NT2/D1 (cell line): Measurements from ENCODE around the gene PCDHB4.
"Not testable (repeated sequence)": the region's sequence is repeated elsewhere in the genome, so short reads cannot be mapped to it uniquely, and the experiment has no call there.

Experiments used
- DNase-seq: peaks from one replicate; pipeline ENCODE4 v3.0.0-alpha.2; 2011; ENCODE audit warnings: low read depth, low spot score
- H3K27me3 ChIP-seq: 2 replicates; pipeline ENCODE4 v1.6.0; 2011; ENCODE audit warnings: mild to moderate bottlenecking; ENCODE audit not compliant: insufficient read length, insufficient read depth
- H3K36me3 ChIP-seq: 2 replicates; pipeline ENCODE4 v1.6.1; 2011; ENCODE audit warnings: mild to moderate bottlenecking, low read length, mixed read lengths; ENCODE audit not compliant: insufficient read depth, insufficient read length
- H3K4me1 ChIP-seq: 2 replicates; pipeline ENCODE4 v1.5.1; 2011; ENCODE audit not compliant: insufficient read depth, insufficient read length
- H3K4me3 ChIP-seq: 2 replicates; pipeline ENCODE4 v1.5.1; 2011; ENCODE audit warnings: low read depth; ENCODE audit not compliant: insufficient read length
- H3K9ac ChIP-seq: 2 replicates; pipeline ENCODE4 v1.6.0; 2011; ENCODE audit warnings: low read depth; ENCODE audit not compliant: insufficient read length
- H3K9me3 ChIP-seq: 2 replicates; pipeline ENCODE4 v1.5.1; 2011; ENCODE audit warnings: mild to moderate bottlenecking, low read length; ENCODE audit not compliant: insufficient read depth
- SUZ12 ChIP-seq: IDR thresholded peaks from 2 replicates; pipeline ENCODE4 v1.6.1; 2011; ENCODE audit not compliant: insufficient read length, insufficient read depth; ENCODE audit errors: extremely low read depth
- YY1 ChIP-seq: IDR thresholded peaks from 2 replicates; pipeline ENCODE4 v1.6.1; 2011; ENCODE audit not compliant: insufficient read length, insufficient read depth
- ZNF274 ChIP-seq: IDR thresholded peaks from 2 replicates; pipeline ENCODE4 v1.6.1; 2011; ENCODE audit warnings: mild to moderate bottlenecking, low read depth, low read length

The PCDHB4 gene

DNA sequence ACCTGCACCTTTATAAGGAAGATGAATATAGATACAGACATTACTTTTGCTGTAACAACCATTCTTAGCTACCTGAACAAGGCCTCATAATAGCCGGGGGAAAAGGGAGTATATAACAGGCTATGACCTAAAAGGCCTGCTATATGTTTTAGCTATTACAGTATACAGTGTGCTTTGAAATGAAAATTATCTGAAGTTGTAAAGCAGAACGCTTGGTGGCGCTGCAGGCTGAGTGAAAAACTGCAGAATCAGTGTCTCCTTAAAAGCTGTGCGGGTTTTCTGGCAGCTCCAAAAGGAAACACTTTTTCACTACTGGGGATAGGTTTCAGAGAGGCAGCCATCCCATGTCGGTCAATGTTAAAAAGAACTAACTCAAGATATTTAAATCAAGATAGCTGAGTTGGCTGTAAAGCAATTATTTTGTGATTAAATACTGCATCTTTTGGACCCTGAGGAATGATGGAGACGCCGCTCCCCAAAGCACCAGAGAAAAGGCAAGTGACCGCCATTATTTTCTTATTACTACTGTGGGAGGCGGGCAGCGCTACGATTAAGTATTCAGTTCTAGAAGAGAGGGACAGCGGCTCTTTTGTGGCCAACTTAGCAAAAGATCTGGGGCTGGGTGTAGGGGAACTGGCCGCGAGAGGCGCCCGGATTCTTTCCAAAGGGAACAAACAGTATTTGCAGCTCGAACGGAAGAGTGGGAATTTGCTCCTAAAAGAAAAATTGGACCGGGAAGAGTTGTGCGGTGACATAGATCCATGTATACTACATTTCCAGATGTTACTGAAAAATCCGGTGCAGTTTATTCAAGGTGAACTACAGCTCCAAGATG lies 34.1 kb downstream of the PCDHB4 start:
- Histone ChIP-seq H3K4me3 (no peak overlapping the region), H3K36me3 (no peaks in the 10 kb centered on the region), H3K9me3 (peaks cover 6% of the 10 kb centered on the region; the same call in 1 of the 2 replicates), H3K9ac (no peak overlapping the region), H3K27me3 (no peaks in the 10 kb centered on the region), H3K4me1 (no peaks in the 10 kb centered on the region)
- peak; percentile 5 for DNase-seq
- no peak for TF ChIP-seq ZNF274

DNA sequence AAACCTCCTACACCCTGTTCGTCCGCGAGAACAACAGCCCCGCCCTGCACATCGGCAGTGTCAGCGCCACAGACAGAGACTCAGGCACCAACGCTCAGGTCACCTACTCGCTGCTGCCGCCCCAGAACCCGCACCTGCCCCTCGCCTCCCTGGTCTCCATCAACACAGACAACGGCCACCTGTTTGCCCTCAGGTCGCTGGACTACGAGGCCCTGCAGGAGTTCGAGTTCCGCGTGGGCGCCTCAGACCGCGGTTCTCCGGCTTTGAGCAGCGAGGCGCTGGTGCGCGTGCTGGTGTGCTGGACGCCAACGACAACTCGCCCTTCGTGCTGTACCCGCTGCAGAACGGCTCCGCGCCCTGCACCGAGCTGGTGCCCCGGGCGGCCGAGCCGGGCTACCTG lies 35.7 kb downstream of the PCDHB4 start:
- H3K9me3 ChIP-seq, H3K27me3 ChIP-seq, H3K4me1 ChIP-seq, DNase-seq, H3K36me3 ChIP-seq, H3K4me3 ChIP-seq, H3K9ac ChIP-seq: not testable (repeated sequence)

DNA sequence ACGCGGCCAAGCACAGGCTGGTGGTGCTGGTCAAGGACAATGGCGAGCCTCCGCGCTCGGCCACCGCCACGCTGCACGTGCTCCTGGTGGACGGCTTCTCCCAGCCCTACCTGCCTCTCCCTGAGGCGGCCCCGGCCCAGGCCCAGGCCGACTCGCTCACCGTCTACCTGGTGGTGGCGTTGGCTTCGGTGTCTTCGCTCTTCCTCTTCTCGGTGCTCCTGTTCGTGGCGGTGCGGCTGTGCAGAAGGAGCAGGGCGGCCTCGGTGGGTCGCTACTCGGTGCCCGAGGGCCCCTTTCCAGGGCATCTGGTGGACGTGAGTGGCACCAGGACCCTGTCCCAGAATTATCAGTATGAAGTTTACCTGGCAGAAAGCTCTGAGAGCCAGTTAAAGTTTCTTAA lies 36.3 kb downstream of the PCDHB4 start:
- H3K27me3 ChIP-seq, H3K36me3 ChIP-seq, H3K4me1 ChIP-seq, H3K9ac ChIP-seq, DNase-seq, H3K4me3 ChIP-seq, H3K9me3 ChIP-seq: not testable (repeated sequence)

DNA sequence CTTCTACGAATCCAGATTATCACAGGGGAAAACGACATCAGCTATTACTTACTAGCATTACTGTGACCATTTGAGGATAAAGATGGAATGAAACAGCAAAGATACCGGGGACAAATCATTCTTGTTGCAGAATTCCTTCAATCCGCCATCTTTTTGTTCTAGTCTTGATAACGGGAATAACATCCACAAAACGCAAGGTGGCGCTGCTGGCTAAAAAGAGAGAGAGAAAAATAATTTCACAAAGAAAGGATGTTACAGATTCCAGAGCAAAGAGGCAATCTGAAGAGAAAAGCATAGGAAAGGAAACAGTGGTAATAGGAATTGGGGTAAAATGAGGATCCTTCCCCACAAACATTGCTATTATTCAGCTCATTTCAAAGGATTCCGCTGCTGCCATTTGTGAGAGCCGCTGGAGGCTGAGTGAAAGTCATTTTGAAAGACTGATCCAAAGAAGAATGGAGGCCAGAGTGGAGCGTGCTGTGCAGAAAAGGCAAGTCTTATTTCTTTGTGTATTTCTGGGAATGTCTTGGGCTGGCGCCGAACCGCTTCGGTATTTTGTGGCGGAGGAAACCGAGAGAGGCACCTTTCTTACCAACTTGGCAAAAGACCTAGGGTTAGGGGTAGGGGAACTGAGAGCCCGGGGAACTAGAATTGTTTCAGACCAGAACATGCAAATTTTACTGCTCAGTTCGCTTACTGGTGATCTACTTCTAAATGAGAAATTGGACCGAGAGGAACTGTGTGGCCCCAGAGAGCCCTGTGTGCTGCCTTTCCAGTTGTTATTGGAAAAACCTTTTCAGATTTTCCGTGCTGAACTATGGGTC lies 51.0 kb downstream of the PCDHB4 start, which contains the start of gene PCDHB7:
Gene PCDHB7 (plus strand): TSS at position 264 of the 824 bp plus-strand sequence. CDS start 192 bp downstream, at position 456.
- Histone ChIP-seq H3K9ac (no peak within 1 kb of the TSS), H3K36me3 (no peaks in the 10 kb centered on the region), H3K4me3 (no peak within 1 kb of the TSS), H3K9me3 (no peaks in the 10 kb centered on the region), H3K4me1 (no peaks in the 10 kb centered on the region), H3K27me3 (no peaks in the 10 kb centered on the region)
- DNase-seq: peak; percentile 3
- TF ChIP-seq YY1 (no peak), SUZ12 (no peak), ZNF274 (no peak)

DNA sequence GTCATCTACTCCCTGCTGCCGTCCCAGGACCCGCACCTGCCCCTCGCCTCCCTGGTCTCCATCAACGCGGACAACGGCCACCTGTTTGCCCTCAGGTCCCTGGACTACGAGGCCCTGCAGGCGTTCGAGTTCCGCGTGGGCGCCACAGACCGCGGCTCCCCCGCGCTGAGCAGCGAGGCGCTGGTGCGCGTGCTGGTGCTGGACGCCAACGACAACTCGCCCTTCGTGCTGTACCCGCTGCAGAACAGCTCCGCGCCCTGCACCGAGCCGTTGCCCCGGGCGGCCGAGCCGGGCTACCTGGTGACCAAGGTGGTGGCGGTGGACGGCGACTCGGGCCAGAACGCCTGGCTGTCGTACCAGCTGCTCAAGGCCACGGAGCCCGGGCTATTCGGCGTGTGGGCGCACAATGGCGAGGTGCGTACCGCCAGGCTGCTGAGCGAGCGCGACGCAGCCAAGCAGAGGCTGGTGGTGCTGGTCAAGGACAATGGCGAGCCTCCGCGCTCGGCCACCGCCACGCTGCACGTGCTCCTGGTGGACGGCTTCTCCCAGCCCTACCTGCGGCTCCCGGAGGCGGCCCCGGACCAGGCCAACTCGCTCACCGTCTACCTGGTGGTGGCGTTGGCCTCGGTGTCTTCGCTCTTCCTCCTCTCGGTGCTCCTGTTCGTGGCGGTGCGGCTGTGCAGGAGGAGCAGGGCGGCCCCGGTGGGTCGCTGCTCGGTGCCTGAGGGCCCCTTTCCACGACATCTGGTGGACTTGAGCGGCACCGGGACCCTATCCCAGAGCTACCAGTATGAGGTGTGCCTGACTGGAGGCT lies 52.9 kb downstream of the PCDHB4 start:
- H3K4me3 ChIP-seq, H3K9ac ChIP-seq, DNase-seq, H3K36me3 ChIP-seq, H3K9me3 ChIP-seq, H3K4me1 ChIP-seq, H3K27me3 ChIP-seq: not testable (repeated sequence)
